CD14-positive monocyte (primary cell): Measurements from ENCODE around the gene TEX29. TPM values are rescaled to one million over a fixed set of nuclear protein-coding genes. Genes with fewer than 3 reads are reported as not detected.

ENCODE experiments used
- DNase-seq, 3 donors: peaks; one replicate each; pipeline ENCODE4 v3.0.0-alpha.2; 2011 to 2022
- H2AFZ ChIP-seq: 2 replicates; pipeline ENCODE4 v1.6.0; 2012; ENCODE audit warnings: mild to moderate bottlenecking, low read depth, low read length, inconsistent platforms; ENCODE audit not compliant: insufficient read depth, poor library complexity, severe bottlenecking
- H3K27ac ChIP-seq, 2 donors: 1 replicate in 1 of 2; 2 replicates in 1 of 2; pipeline ENCODE4 v1.5.1; 2012 to 2013; ENCODE audit warnings: low read length in 2 of 2, control low read depth in 1 of 2, inconsistent platforms in 1 of 2, low read depth in 1 of 2, mild to moderate bottlenecking in 1 of 2
- H3K27me3 ChIP-seq, 2 donors: one replicate each; pipeline versions ENCODE4 v1.6.0 to v1.6.1; 2011 to 2013; ENCODE audit warnings: low read length in 2 of 2; ENCODE audit not compliant: control insufficient read depth in 2 of 2, insufficient read depth in 2 of 2
- H3K36me3 ChIP-seq, 2 donors: replicated peaks in 1 of 2; 1 replicate in 1 of 2; 2 replicates in 1 of 2; pipeline versions ENCODE4 v1.5.1 to v1.6.1; 2012 to 2013; ENCODE audit warnings: low read length in 2 of 2, control low read depth in 1 of 2, inconsistent platforms in 1 of 2, mild to moderate bottlenecking in 1 of 2; ENCODE audit not compliant: insufficient read depth in 2 of 2, control insufficient read depth in 1 of 2
- H3K4me1 ChIP-seq, 2 donors: 1 replicate in 1 of 2; 2 replicates in 1 of 2; pipeline versions ENCODE4 v1.5.1 to v1.6.1; 2012 to 2013; ENCODE audit warnings: low read length in 2 of 2, control low read depth in 1 of 2, inconsistent platforms in 1 of 2, mild to moderate bottlenecking in 1 of 2, moderate library complexity in 1 of 2; ENCODE audit not compliant: insufficient read depth in 2 of 2, control insufficient read depth in 1 of 2
- H3K4me2 ChIP-seq: replicated peaks from 2 replicates; pipeline ENCODE3; 2012; ENCODE audit warnings: low read length, moderate library complexity, mild to moderate bottlenecking; ENCODE audit not compliant: poor library complexity, severe bottlenecking; ENCODE audit errors: extremely low read depth
- H3K4me3 ChIP-seq, 3 experiments: fragments of 200-600 bp in 1 of 3; sonication (generic) in 1 of 3; replicated peaks in 1 of 3; 1 replicate in 2 of 3; 2 replicates in 1 of 3; pipeline ENCODE4 v1.5.1; 2011 to 2013; ENCODE audit warnings: low read length in 3 of 3, mild to moderate bottlenecking in 3 of 3, control low read depth in 2 of 3, low read depth in 2 of 3, inconsistent platforms in 1 of 3, moderate library complexity in 1 of 3
- H3K79me2 ChIP-seq: 2 replicates; pipeline ENCODE4 v1.6.0; 2012; ENCODE audit warnings: mild to moderate bottlenecking, control low read depth, inconsistent platforms, low read length, moderate library complexity; ENCODE audit not compliant: insufficient read depth
- H3K9ac ChIP-seq: 2 replicates; pipeline ENCODE4 v1.6.0; 2017; ENCODE audit warnings: low read length, mild to moderate bottlenecking; ENCODE audit not compliant: insufficient read depth, poor library complexity, severe bottlenecking
- H3K9me3 ChIP-seq, 2 donors: replicated peaks in 1 of 2; 1 replicate in 1 of 2; 2 replicates in 1 of 2; pipeline versions ENCODE4 v1.5.1 to v1.6.1; 2012 to 2013; ENCODE audit warnings: low read length in 2 of 2, control low read depth in 1 of 2; ENCODE audit not compliant: control insufficient read depth in 1 of 2, insufficient read depth in 1 of 2
- H4K20me1 ChIP-seq: 2 replicates; pipeline ENCODE4 v1.6.0; 2012; ENCODE audit warnings: mild to moderate bottlenecking, low read length, control low read depth, moderate library complexity; ENCODE audit not compliant: insufficient read depth
- H3K27ac Mint-ChIP-seq, 7 donors: one replicate each; pipeline ENCODE4 v1.8.0; 2020; ENCODE audit warnings: mild to moderate bottlenecking in 7 of 7, mixed read lengths in 7 of 7, moderate library complexity in 6 of 7, inconsistent platforms in 2 of 7
- H3K27me3 Mint-ChIP-seq, 3 donors: one replicate each; pipeline ENCODE4 v1.8.0; 2021 to 2022; ENCODE audit warnings: low read depth in 3 of 3, mild to moderate bottlenecking in 3 of 3, mixed read lengths in 3 of 3, moderate library complexity in 3 of 3, inconsistent platforms in 1 of 3
- H3K36me3 Mint-ChIP-seq, 2 donors: one replicate each; pipeline ENCODE4 v1.8.0; 2020; ENCODE audit warnings: mixed read lengths in 2 of 2, inconsistent platforms in 1 of 2, mild to moderate bottlenecking in 1 of 2
- H3K4me1 Mint-ChIP-seq: one replicate; pipeline ENCODE4 v1.8.0; 2020; ENCODE audit warnings: mild to moderate bottlenecking, mixed read lengths
- H3K4me3 Mint-ChIP-seq, 2 donors: one replicate each; pipeline ENCODE4 v1.8.0; 2020; ENCODE audit warnings: mild to moderate bottlenecking in 2 of 2, mixed read lengths in 2 of 2, moderate library complexity in 1 of 2
- H3K9me3 Mint-ChIP-seq, 7 donors: one replicate each; pipeline ENCODE4 v1.8.0; 2020 to 2022; ENCODE audit warnings: mixed read lengths in 7 of 7, mild to moderate bottlenecking in 6 of 7, moderate library complexity in 6 of 7, inconsistent platforms in 2 of 7
- WGBS: methylation state at CpG from one replicate; pipeline ENCODE4 v1.1.5; 2013; ENCODE audit warnings: missing lambda C conversion rate; ENCODE audit not compliant: insufficient coverage; 5-methylcytosine and 5-hydroxymethylcytosine counted together
- intact Hi-C, 2 donors: fragments of 100-400 bp; cut with micrococcal nuclease; formaldehyde crosslinking; loops; one replicate each; pipeline versions ENCODE4 v1.15.0 to v1.15.1; 2023
- polyA plus RNA-seq, 3 donors: library from polyadenylated mRNA; depleted of rRNA in 1 of 3; unstranded in 2 of 3; stranded (reverse) in 1 of 3; fragments of 300-500 nt in 2 of 3; fragments of >200 nt in 1 of 3; fragmentation: Illumina TruSeq in 2 of 3; gene quantifications; 1 replicate in 2 of 3; 2 replicates in 1 of 3; pipeline ENCODE4 v1.2.3, GENCODE V29; 2012 to 2021
- TF ChIP-seq, protein P1 (sequence below): fragments of 200-600 bp; IDR thresholded peaks from one replicate; pipeline ENCODE4 v1.8.0; 2022; ENCODE audit warnings: antibody characterized with exemption, mild to moderate bottlenecking

Gene TEX29
- polyA plus RNA-seq, 3 donors: 0.27 to 0.29 TPM; not detected in 1

GRCh38 chr13:111337741-111338140 is 17.3 kb downstream of the TEX29 start:
- H3K4me1 Mint-ChIP-seq: no peaks in the 10 kb centered on the region
- 88% methylated on average over 6 of the region's 9 CpGs for WGBS
- Histone ChIP-seq H3K9ac (no peak overlapping the region), H3K27ac (no peak overlapping the region), H3K4me3 (no peak overlapping the region), H4K20me1 (no peaks in the 10 kb centered on the region), H3K9me3 (peaks cover 0 to 30% of the 10 kb centered on the region in 2 donors), H3K36me3 (no peaks in the 10 kb centered on the region), H3K27me3 (no peaks in the 10 kb centered on the region), H3K79me2 (no peaks in the 10 kb centered on the region), H2AFZ (no peak overlapping the region), H3K4me2 (no peak overlapping the region), H3K4me1 (no peaks in the 10 kb centered on the region)
- DNase-seq: no peak
- no peak overlapping the region for H3K4me3 Mint-ChIP-seq
- H3K9me3 Mint-ChIP-seq: peaks cover 9 to 21% (median 16%) of the 10 kb centered on the region in 7 donors
- no peak overlapping the region for H3K27ac Mint-ChIP-seq
- intact Hi-C loops: no loop called here
- no peaks in the 10 kb centered on the region for H3K36me3 Mint-ChIP-seq
- H3K27me3 Mint-ChIP-seq: peaks cover 0 to 1% (median 0%) of the 10 kb centered on the region in 3 donors
- TF ChIP-seq, protein P1, sequence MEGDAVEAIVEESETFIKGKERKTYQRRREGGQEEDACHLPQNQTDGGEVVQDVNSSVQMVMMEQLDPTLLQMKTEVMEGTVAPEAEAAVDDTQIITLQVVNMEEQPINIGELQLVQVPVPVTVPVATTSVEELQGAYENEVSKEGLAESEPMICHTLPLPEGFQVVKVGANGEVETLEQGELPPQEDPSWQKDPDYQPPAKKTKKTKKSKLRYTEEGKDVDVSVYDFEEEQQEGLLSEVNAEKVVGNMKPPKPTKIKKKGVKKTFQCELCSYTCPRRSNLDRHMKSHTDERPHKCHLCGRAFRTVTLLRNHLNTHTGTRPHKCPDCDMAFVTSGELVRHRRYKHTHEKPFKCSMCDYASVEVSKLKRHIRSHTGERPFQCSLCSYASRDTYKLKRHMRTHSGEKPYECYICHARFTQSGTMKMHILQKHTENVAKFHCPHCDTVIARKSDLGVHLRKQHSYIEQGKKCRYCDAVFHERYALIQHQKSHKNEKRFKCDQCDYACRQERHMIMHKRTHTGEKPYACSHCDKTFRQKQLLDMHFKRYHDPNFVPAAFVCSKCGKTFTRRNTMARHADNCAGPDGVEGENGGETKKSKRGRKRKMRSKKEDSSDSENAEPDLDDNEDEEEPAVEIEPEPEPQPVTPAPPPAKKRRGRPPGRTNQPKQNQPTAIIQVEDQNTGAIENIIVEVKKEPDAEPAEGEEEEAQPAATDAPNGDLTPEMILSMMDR: no peak

GRCh38 chr13:111338841-111339240 is 18.4 kb downstream of the TEX29 start:
- H3K4me1 ChIP-seq: no peaks in the 10 kb centered on the region
- H3K79me2 ChIP-seq: no peaks in the 10 kb centered on the region
- H3K27me3 Mint-ChIP-seq: peaks cover 0 to 2% (median 1%) of the 10 kb centered on the region in 3 donors
- TF ChIP-seq, protein P1: no peak
- no peak overlapping the region for H3K4me3 Mint-ChIP-seq
- no peak overlapping the region for H3K27ac Mint-ChIP-seq
- H3K9ac ChIP-seq: no peak overlapping the region
- H3K27me3 ChIP-seq: no peaks in the 10 kb centered on the region
- H4K20me1 ChIP-seq: no peaks in the 10 kb centered on the region
- H3K36me3 ChIP-seq: no peaks in the 10 kb centered on the region
- no peak overlapping the region for H3K4me3 ChIP-seq
- no peak overlapping the region for H2AFZ ChIP-seq
- WGBS: 89% methylated on average over 7 of the region's 11 CpGs
- no peak overlapping the region for H3K4me2 ChIP-seq
- H3K36me3 Mint-ChIP-seq: no peaks in the 10 kb centered on the region
- no peak overlapping the region for H3K27ac ChIP-seq
- DNase-seq: no peak
- intact Hi-C loops: no loop called here
- H3K9me3 Mint-ChIP-seq: peaks cover 7 to 21% (median 14%) of the 10 kb centered on the region in 7 donors
- H3K9me3 ChIP-seq: peaks cover 0 to 30% of the 10 kb centered on the region in 2 donors
- no peaks in the 10 kb centered on the region for H3K4me1 Mint-ChIP-seq
